Peyer's patch (tissue), 4 donors: ENCODE results near the gene PLEKHH3.

ENCODE experiments used
- POLR2A ChIP-seq, 2 donors: fragments of 450-650 bp; IDR thresholded peaks; one replicate each; pipeline ENCODE4 v1.5.1; 2017; ENCODE audit warnings: antibody characterized with exemption in 2 of 2, mild to moderate bottlenecking in 2 of 2, moderate library complexity in 2 of 2
- TF ChIP-seq, protein P1 (sequence below), 6 experiments: fragments of 450-650 bp in 4 of 6; fragments of 200-600 bp in 2 of 6; sonication (generic) in 1 of 6; IDR thresholded peaks; one replicate each; pipeline ENCODE4 v1.5.1; 2017 to 2019; ENCODE audit warnings: antibody characterized with exemption in 6 of 6, mild to moderate bottlenecking in 3 of 6, moderate library complexity in 1 of 6

DNA sequence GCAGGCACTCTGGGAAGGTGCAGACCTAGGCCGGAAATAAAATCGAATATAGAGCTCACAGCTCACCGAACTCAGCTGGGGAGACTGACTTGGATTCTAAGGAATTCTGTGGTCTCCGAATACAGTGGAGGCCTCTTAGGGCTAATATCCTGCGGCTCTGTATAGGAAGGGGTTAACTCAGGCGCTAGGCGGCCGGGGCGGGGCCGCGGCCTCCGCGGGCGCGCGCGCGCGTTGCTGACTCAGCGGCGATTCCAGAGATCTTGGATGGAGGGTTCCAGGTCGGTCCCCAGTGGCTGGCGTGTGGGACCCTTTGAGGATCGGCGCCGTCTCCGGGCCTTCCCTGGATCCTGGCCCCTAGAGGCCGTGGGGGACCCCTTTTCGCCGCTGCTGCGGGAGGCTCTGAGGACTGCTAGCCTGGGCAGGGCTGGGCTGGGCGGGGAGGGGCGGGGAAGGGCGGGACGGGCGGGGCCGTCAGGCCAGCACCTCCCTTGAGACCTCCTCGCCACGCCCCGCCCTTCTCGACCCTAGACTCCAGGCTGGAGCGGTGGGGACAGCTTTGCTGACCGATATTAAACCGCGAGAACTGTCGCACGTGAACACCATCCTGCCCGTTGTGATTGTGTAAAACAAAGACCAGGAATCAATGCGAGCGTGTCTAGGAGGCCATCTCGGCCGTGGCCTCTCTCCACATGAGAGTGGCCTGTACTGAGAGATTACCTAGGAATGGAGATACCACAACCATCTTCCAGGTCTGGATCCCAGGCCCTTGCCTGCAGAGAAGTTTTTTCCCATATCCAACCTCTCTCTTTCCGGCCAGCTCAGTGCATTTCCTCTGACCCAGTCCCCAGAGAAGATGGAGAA, 1.4 kb upstream of the PLEKHH3 start:
- TF ChIP-seq, protein P1, sequence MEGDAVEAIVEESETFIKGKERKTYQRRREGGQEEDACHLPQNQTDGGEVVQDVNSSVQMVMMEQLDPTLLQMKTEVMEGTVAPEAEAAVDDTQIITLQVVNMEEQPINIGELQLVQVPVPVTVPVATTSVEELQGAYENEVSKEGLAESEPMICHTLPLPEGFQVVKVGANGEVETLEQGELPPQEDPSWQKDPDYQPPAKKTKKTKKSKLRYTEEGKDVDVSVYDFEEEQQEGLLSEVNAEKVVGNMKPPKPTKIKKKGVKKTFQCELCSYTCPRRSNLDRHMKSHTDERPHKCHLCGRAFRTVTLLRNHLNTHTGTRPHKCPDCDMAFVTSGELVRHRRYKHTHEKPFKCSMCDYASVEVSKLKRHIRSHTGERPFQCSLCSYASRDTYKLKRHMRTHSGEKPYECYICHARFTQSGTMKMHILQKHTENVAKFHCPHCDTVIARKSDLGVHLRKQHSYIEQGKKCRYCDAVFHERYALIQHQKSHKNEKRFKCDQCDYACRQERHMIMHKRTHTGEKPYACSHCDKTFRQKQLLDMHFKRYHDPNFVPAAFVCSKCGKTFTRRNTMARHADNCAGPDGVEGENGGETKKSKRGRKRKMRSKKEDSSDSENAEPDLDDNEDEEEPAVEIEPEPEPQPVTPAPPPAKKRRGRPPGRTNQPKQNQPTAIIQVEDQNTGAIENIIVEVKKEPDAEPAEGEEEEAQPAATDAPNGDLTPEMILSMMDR (IDR thresholded peaks at IDR 0.05): no peak
- TF ChIP-seq POLR2A (IDR thresholded peaks at IDR 0.05): peak in 1 of 2 donors; percentile 52
